HG03521 (cell line): ENCODE results near the gene RPS15.

Experiments used
- ATAC-seq: cut with Tn5 transposase; IDR thresholded peaks from one replicate; pipeline ENCODE4 v1.9.1; 2021; ENCODE audit warnings: mild to moderate bottlenecking, moderate library complexity; ENCODE audit not compliant: unreplicated experiment

RPS15 gene

GRCh38 chr19:1481224-1481892, 43.2 kb downstream of the RPS15 start:
- no peak for ATAC-seq

DNA sequence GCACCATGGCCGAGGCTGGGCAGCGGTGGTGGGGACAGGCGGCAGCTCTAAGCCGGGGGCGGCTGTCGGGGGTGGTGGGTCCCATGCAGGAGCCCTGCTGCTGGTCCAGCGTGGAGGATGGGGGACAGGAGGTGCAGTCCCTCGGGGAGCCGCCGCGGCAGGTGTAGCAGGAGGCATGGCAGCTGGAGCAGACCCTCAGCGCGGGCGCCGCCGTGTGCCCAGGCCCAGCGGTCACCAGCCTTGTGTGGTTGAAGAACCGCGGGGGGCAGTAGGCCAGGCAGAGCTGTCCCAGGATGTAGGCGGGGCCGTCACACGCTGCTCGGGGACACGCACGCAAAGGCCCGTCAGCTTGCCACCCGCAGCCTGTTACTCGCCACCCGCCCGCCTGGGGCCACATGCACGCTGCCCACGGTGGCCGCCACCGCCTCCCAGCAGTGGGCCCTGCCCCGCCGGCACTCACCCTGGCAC, 43.7 kb downstream of the RPS15 start:
- ATAC-seq: no peak

GRCh38 chr19:1482361-1483130, 44.4 kb downstream of the RPS15 start:
- ATAC-seq: no peak

- ATAC-seq: no peak
Observed at GRCh38 chr19:1483131-1483978, 45.2 kb downstream of the RPS15 start.

DNA sequence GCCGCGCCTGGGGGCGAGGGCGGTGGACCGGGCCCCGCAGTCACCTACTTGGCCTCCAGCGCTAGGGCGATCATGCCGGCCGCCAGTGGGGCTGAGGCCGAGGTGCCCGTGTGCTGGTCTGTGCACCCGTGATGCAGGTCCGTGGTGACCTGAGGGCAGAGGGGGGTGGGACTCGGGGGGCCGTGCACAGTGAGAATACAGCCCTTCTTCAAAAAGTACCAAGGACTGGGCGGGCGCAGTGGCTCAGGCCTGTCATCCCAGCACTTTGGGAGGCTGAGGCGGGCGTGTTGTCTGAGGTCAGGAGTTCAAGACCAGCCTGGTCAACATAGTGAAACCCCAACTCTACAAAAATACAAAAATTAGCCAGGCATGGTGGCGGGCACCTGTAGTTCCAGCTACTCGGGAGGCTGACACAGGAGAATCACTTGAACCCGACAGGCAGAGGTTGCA, 45.8 kb downstream of the RPS15 start:
- ATAC-seq: no peak

DNA sequence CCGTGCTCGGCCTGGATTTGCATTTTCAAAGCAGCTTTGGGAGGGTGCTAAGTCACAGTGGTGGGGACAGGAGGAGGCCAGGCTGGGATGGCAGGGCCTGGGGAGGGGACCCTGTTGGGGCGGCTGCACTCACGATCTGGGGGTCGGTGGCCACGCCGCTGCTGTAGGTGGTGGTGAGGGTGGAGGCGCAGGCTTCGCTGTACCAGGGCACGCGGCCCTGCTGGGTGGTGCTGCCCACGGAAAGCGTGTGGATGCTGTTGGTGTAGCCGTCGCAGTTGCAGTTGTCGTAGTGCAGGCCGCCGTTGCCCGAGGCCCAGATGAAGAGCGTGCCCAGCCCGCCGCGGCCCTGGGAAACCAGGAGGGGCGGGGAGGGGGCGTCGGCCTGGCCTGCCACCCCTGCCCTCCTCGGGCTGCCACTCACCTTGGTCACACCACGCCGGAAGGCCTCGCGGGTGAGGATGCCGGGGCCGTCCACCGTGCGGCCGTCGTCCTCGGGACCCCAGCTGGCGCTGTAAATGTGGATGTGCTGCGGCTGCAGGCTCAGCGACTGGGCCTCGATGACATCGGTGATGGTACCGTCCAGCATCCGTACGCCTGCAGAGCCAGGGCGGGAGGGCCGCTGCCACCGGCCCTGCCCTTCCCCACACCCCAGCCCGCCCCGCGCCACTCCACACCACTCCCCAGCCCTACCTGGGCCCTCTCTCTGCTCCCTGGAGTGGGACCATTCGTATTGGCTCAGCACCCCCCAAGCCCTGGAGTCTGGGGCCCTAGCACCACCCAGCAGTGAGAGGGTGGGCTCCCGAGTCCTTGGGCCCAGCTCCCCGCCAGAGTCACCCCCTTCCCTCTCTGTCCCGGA, 48.8 kb downstream of the RPS15 start:
- ATAC-seq: no peak

- ATAC-seq: no peak
Observed at GRCh38 chr19:1487576-1488281, 49.5 kb downstream of the RPS15 start.

DNA sequence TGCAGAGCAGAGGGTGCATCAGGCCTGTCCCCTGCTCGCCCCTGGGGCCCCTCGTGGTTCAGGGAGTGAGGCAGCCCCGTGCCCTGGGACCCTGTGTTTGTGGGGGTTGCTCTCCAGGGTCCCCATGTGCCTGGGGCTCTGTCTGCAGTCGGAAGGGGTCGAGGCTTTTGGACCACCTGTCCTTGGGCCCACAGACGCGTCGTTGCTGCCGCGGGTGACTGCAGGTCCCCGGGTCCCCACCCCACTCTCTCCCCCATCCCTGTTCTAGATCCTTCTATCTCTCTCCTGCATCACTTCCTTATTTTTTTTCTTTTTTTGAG, 50.0 kb downstream of the RPS15 start:
- ATAC-seq: no peak

DNA sequence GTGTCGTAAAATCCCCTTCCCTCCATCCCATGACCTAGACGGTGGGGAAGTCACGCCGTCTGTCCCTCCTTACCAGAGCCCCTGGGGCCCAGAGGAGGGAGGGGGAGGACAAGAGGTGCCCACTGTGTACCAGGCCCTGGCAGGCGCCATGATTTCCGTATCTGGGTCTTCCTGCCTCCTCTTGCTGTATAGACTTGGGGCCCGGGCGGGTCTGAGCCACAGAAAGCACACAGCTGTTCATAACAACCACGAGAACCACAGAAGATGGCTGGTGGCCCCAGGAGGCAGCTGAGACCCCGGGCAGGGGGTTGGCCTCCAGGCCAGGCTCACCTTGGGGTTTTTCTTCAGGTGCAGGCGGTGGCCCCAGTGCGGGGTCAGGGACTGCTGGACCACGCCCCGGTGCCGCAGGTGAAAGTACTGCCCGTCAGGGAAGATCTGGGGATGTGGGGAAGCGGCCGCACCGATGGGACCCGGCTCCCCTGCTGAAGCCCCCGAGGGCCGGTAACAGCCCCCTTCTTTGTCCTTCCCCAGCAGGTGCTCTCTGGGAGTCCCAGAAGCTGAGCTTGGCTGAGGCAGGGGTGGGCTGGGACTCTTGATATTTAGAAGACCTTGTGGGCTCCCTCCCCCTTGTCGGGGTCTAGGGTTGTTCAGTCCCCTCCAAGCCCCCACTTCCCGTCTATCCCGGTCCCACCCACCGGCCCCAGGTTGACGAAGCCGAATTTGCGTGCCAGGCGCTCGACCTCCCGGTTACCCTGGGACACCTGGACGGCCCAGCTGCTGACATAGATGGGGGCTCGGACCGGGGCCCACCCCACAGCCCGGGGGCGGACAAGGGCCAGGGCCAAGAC, 51.5 kb downstream of the RPS15 start:
- ATAC-seq: no peak
